K562 (cell line): ENCODE measurements around the gene KCTD16.

Source experiments
- CBX3 ChIP-seq, 2 experiments: IDR thresholded peaks; 1 replicate in 1 of 2; 2 replicates in 1 of 2; pipeline ENCODE4 v1.6.1; 2012; ENCODE audit warnings: inconsistent platforms in 2 of 2, low read length in 2 of 2, borderline replicate concordance in 1 of 2, control low read depth in 1 of 2
- CREM ChIP-seq: IDR thresholded peaks from 2 replicates; pipeline ENCODE4 v1.6.1; 2014; ENCODE audit warnings: antibody characterized with exemption, low read depth
- EZH2 ChIP-seq: IDR thresholded peaks from 2 replicates; pipeline ENCODE4 v1.6.1; 2012; ENCODE audit warnings: low read depth, mild to moderate bottlenecking, inconsistent platforms, low read length, borderline replicate concordance
- GATAD2B ChIP-seq: fragments of 450-650 bp; IDR thresholded peaks from 2 replicates; pipeline ENCODE4 v1.6.1; 2017; ENCODE audit warnings: mild to moderate bottlenecking, borderline replicate concordance
- HCFC1 ChIP-seq: IDR thresholded peaks from 2 replicates; pipeline ENCODE4 v1.6.1; 2012; ENCODE audit warnings: low read depth, low read length, improper control_type of control experiment
- MAX ChIP-seq: sonication (generic); formaldehyde crosslinking; IDR thresholded peaks from 2 replicates; pipeline ENCODE4 v1.9.0; 2022; ENCODE audit warnings: mild to moderate bottlenecking, missing genetic modification reagents
- MLLT1 ChIP-seq, 2 experiments: fragments of 450-650 bp; IDR thresholded peaks; 2 replicates each; pipeline ENCODE4 v1.6.1; 2016
- MYNN ChIP-seq, 2 experiments: sonication (generic); formaldehyde crosslinking in 1 of 2; IDR thresholded peaks; 2 replicates each; pipeline versions ENCODE4 v1.5.0 to v1.6.1; 2016 to 2020; ENCODE audit warnings: antibody characterized with exemption in 1 of 2, missing genetic modification reagents in 1 of 2
- NCOR1 ChIP-seq: fragments of 450-650 bp; IDR thresholded peaks from 2 replicates; pipeline ENCODE4 v1.6.1; 2016; ENCODE audit warnings: mild to moderate bottlenecking, moderate library complexity
- RFX5 ChIP-seq: IDR thresholded peaks from 2 replicates; pipeline ENCODE4 v1.6.1; 2011; ENCODE audit warnings: low read depth, mild to moderate bottlenecking, improper control_type of control experiment, low read length

GRCh38 chr5:144141585-144141984 is 29.1 kb upstream of the KCTD16 start:
- TF ChIP-seq MAX (CRISPR knock-in tag) (no peak), EZH2 (no peak), MYNN (IDR thresholded peaks at IDR 0.05) (no peak), MYNN (CRISPR knock-in tag; IDR thresholded peaks at IDR 0.05) (no peak), CBX3 (IDR thresholded peaks at IDR 0.05; ENCODE audit: borderline replicate concordance in 1 of 2, low read length in 2 of 2) (no peak), CREM (no peak), RFX5 (no peak), MLLT1 (IDR thresholded peaks at IDR 0.05) (no peak), HCFC1 (no peak), GATAD2B (no peak), NCOR1 (no peak)
